ENCODE measurements around the gene PDE9A. TPM values are rescaled to one million over a fixed set of nuclear protein-coding genes. Genes with fewer than 3 reads are reported as not detected.

PDE9A gene
- total RNA-seq, 1 donor from 2014 or later = 27.4 TPM

DNA sequence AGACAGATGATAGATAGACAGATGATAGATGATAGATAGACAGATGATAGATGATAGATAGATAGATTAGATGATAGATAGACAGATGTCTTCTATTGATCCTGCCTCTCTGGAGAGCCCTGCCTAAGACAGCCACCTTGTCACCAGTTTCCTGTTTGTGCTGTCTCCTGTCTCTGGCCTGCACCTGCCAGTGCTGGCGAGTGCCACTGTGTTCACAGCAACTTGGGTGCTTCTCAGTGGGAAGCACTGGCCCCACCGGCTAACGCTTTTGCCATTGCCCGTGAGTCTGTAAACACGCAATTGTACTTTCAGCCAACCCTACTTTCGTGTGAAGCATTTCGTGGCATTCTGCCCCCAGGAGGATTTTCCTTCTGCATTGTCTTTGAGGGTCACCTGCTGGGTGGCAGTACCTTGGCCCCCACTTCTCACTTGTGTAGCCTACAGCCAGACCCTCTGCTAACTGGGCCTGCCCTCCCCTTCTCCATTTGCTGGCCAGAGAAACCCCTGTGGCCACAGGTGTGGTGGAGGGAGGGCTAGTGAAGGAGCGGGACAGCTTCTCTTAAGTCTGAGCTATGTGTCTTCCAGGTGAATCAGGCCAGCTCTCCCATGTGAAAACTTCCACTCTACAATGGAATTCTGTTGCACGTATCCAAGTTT is 23.4 kb upstream of the PDE9A start:
- TF ChIP-seq, protein P1, sequence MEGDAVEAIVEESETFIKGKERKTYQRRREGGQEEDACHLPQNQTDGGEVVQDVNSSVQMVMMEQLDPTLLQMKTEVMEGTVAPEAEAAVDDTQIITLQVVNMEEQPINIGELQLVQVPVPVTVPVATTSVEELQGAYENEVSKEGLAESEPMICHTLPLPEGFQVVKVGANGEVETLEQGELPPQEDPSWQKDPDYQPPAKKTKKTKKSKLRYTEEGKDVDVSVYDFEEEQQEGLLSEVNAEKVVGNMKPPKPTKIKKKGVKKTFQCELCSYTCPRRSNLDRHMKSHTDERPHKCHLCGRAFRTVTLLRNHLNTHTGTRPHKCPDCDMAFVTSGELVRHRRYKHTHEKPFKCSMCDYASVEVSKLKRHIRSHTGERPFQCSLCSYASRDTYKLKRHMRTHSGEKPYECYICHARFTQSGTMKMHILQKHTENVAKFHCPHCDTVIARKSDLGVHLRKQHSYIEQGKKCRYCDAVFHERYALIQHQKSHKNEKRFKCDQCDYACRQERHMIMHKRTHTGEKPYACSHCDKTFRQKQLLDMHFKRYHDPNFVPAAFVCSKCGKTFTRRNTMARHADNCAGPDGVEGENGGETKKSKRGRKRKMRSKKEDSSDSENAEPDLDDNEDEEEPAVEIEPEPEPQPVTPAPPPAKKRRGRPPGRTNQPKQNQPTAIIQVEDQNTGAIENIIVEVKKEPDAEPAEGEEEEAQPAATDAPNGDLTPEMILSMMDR (IDR thresholded peaks at IDR 0.05; ENCODE audit: unreplicated experiment) = no peak
- no peaks in the 10 kb centered on the region for H3K36me3 Mint-ChIP-seq
- no peak for DNase-seq (ENCODE audit: low spot score in 2 of 2, unreplicated experiment in 2 of 2)
- H3K9me3 Mint-ChIP-seq = no peaks in the 10 kb centered on the region
- H3K4me3 Mint-ChIP-seq = no peak overlapping the region
- no peaks in the 10 kb centered on the region for H3K4me1 Mint-ChIP-seq
- no peak overlapping the region for H3K27ac Mint-ChIP-seq
- peaks cover 19% of the 10 kb centered on the region for H3K27me3 Mint-ChIP-seq (ENCODE audit: low read depth)

GRCh38 chr21:42630626-42631025 is 22.8 kb upstream of the PDE9A start:
- no peak for DNase-seq (ENCODE audit: low spot score in 2 of 2, unreplicated experiment in 2 of 2)
- Mint-ChIP-seq H3K27ac (no peak overlapping the region), H3K9me3 (no peaks in the 10 kb centered on the region), H3K4me1 (no peaks in the 10 kb centered on the region), H3K4me3 (no peak overlapping the region), H3K36me3 (no peaks in the 10 kb centered on the region), H3K27me3 (ENCODE audit: low read depth) (peaks cover 16% of the 10 kb centered on the region)
- TF ChIP-seq, protein P1 (IDR thresholded peaks at IDR 0.05; ENCODE audit: unreplicated experiment) = no peak

GRCh38 chr21:42631142-42631541 is 22.3 kb upstream of the PDE9A start:
- no peak overlapping the region for H3K4me3 Mint-ChIP-seq
- TF ChIP-seq, protein P1 (IDR thresholded peaks at IDR 0.05; ENCODE audit: unreplicated experiment) = no peak
- H3K9me3 Mint-ChIP-seq = no peaks in the 10 kb centered on the region
- H3K27me3 Mint-ChIP-seq (ENCODE audit: low read depth) = peaks cover 12% of the 10 kb centered on the region
- DNase-seq (ENCODE audit: low spot score in 2 of 2, unreplicated experiment in 2 of 2) = no peak
- no peaks in the 10 kb centered on the region for H3K4me1 Mint-ChIP-seq
- H3K36me3 Mint-ChIP-seq = no peaks in the 10 kb centered on the region
- H3K27ac Mint-ChIP-seq = no peak overlapping the region

- Mint-ChIP-seq H3K27ac (no peak overlapping the region), H3K9me3 (no peaks in the 10 kb centered on the region), H3K27me3 (ENCODE audit: low read depth) (peaks cover 1% of the 10 kb centered on the region), H3K4me1 (no peaks in the 10 kb centered on the region), H3K36me3 (no peaks in the 10 kb centered on the region), H3K4me3 (no peak overlapping the region)
- no peak for DNase-seq (ENCODE audit: low spot score in 2 of 2, unreplicated experiment in 2 of 2)
- TF ChIP-seq, protein P1 (IDR thresholded peaks at IDR 0.05; ENCODE audit: unreplicated experiment) = no peak
Observed at GRCh38 chr21:42632336-42632751, 21.1 kb upstream of the PDE9A start.

DNA sequence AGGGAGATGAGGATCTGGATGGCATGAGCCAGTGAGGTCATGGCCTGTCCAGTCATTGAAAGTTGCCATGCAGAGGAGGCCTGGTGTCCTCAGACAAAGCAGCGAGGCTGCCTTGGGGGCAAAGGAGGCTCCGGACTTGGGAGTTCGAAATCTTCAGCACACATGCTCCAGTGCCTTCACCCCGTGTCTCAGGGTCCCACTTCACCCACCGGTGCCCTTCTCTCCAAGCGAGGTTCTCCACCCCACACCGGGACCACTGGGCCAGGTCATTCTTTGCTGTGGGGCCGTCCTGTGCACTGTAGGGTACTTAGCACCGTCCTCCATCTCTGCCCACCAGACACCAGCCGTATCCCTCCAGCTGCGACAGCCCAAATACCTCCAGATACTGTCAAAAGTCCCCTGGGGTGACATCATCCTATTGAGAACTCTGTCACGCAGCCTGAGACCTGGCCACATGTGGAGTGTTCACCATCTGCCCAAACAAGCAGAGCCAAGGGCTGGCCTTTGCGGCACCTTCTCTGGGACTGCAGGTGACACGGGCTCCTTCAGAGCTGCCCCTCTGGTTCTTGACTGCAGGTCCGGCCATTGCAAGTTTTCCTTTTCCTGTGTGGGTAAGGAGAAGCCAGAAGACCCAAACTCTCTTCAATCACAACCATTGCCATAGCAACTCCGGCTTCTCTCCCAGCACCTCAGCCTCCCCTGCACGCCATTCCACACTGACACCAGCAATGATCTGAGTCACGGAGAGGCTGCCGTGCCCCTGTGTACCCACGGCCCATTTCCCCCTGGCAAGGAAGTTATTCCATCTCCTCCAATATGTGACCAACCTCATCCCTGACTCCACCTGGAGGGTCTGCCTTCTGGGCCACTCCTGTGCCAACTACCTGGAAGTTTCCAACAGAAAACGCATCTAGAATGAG is 20.4 kb upstream of the PDE9A start:
- H3K27ac Mint-ChIP-seq = no peak overlapping the region
- no peak overlapping the region for H3K4me3 Mint-ChIP-seq
- TF ChIP-seq, protein P1 (IDR thresholded peaks at IDR 0.05; ENCODE audit: unreplicated experiment) = no peak
- H3K27me3 Mint-ChIP-seq (ENCODE audit: low read depth) = no peaks in the 10 kb centered on the region
- no peaks in the 10 kb centered on the region for H3K4me1 Mint-ChIP-seq
- no peaks in the 10 kb centered on the region for H3K9me3 Mint-ChIP-seq
- no peak for DNase-seq (ENCODE audit: low spot score in 2 of 2, unreplicated experiment in 2 of 2)
- no peaks in the 10 kb centered on the region for H3K36me3 Mint-ChIP-seq

All from mesothelial cell of epicardium (in vitro differentiated cells).